NCI-H1417 (cell line): ENCODE measurements around the gene CA5A.
"Not testable (repeated sequence)": the region's sequence is repeated elsewhere in the genome, so short reads cannot be mapped to it uniquely, and the experiment has no call there.

Experiments
- DNase-seq, 3 experiments: peaks; one replicate each; lab custom pipeline; 2025; lab: John Stamatoyannopoulos, UW

CA5A gene

GRCh38 chr16:87924041-87924810 lies 12.1 kb downstream of the CA5A start:
- DNase-seq, result peak; percentile 87 to 97 (median 92)

GRCh38 chr16:87922250-87922871 lies 14.0 kb downstream of the CA5A start:
- peak in 2 of 3 experiments; percentile 1 to 20 for DNase-seq

- DNase-seq, result no peak
Observed at GRCh38 chr16:87921236-87921773, 15.0 kb downstream of the CA5A start.

- DNase-seq, result no peak
Observed at GRCh38 chr16:87919681-87919994, 16.7 kb downstream of the CA5A start.

- DNase-seq, result no peak
Observed at GRCh38 chr16:87918866-87919680, 17.3 kb downstream of the CA5A start.

GRCh38 chr16:87918338-87918737 lies 18.0 kb downstream of the CA5A start:
- DNase-seq, result no peak

GRCh38 chr16:87917503-87917902 lies 18.8 kb downstream of the CA5A start:
- no peak for DNase-seq

GRCh38 chr16:87914812-87915211 lies 21.5 kb downstream of the CA5A start:
- DNase-seq, result no peak

- DNase-seq, result not testable (repeated sequence)
Observed at GRCh38 chr16:87914021-87914725, 22.2 kb downstream of the CA5A start.

GRCh38 chr16:87912691-87913090 lies 23.6 kb downstream of the CA5A start:
- DNase-seq, result not testable (repeated sequence)

- peak; percentile 11 to 96 (median 88) for DNase-seq
Observed at GRCh38 chr16:87911106-87911763, 25.1 kb downstream of the CA5A start.

- peak in 2 of 3 experiments; percentile 11 to 50 for DNase-seq
Observed at GRCh38 chr16:87909203-87909935, 27.0 kb downstream of the CA5A start.

GRCh38 chr16:87908101-87908500 lies 28.2 kb downstream of the CA5A start:
- not testable (repeated sequence) for DNase-seq

GRCh38 chr16:87905521-87905920 lies 30.8 kb downstream of the CA5A start:
- not testable (repeated sequence) for DNase-seq

- not testable (repeated sequence) for DNase-seq
Observed at GRCh38 chr16:87904963-87905362, 31.4 kb downstream of the CA5A start.

- not testable (repeated sequence) for DNase-seq
Observed at GRCh38 chr16:87900489-87900888, 35.8 kb downstream of the CA5A start.

- no peak for DNase-seq
Observed at GRCh38 chr16:87897521-87898505, 38.5 kb downstream of the CA5A start.

- DNase-seq, result not testable (repeated sequence)
Observed at GRCh38 chr16:87896924-87897520, 39.3 kb downstream of the CA5A start.
